ENCODE measurements around the gene ACP2. TPM values are rescaled to one million over a fixed set of nuclear protein-coding genes. Genes with fewer than 3 reads are reported as not detected.

Gene ACP2
- total RNA-seq, 2 experiments from 2014 or later: 24.5 to 26.5 TPM

GRCh38 chr11:47220401-47220821 is 28.2 kb downstream of the ACP2 start:
- H3K4me1 ChIP-seq (ENCODE audit: insufficient read depth, low read length, poor library complexity, severe bottlenecking): peaks cover 55% of the 10 kb centered on the region
- H4K20me1 ChIP-seq (ENCODE audit: insufficient read depth, low read length): no peaks in the 10 kb centered on the region
- peaks cover 5% of the 10 kb centered on the region; the same call in 1 of the 2 replicates for H3K9me3 ChIP-seq (ENCODE audit: low read length)
- ChIA-PET POLR2A (interaction anchor here (0.6 to 2.7 kb wide), 9 partner anchors 8 to 376 kb away, joined by 3 to 16 read pairs (median 3); partner anchors contain the start of gene ACP2), CTCF (ENCODE audit: unreplicated experiment) (interaction anchor here (0.5 to 1.0 kb wide), 5 partner anchors 12 to 444 kb away, joined by 3 read pairs; partner anchors contain the start of gene SPI1)
- H3K36me3 ChIP-seq (ENCODE audit: insufficient read depth, low read length): peaks cover 10% of the 10 kb centered on the region
- peak overlapping the region; percentile 5 for H3K27ac ChIP-seq (ENCODE audit: low read depth, low read length, poor library complexity, severe bottlenecking)
- peak overlapping the region; percentile 14; the same call in 1 of the 2 replicates for H2AFZ ChIP-seq (ENCODE audit: low read length)
- H3K4me3 ChIP-seq (ENCODE audit: low read depth, low read length, poor library complexity, severe bottlenecking): no peak overlapping the region
- H3K4me2 ChIP-seq (ENCODE audit: low read length): peak overlapping the region; percentile 39
- H3K79me2 ChIP-seq (ENCODE audit: insufficient read depth, low read depth, low read length): no peaks in the 10 kb centered on the region
- TF ChIP-seq EZH2phosphoT487 (IDR thresholded peaks at IDR 0.05; ENCODE audit: borderline replicate concordance, low read depth, low read length): no peak
- TF ChIP-seq, protein P1, sequence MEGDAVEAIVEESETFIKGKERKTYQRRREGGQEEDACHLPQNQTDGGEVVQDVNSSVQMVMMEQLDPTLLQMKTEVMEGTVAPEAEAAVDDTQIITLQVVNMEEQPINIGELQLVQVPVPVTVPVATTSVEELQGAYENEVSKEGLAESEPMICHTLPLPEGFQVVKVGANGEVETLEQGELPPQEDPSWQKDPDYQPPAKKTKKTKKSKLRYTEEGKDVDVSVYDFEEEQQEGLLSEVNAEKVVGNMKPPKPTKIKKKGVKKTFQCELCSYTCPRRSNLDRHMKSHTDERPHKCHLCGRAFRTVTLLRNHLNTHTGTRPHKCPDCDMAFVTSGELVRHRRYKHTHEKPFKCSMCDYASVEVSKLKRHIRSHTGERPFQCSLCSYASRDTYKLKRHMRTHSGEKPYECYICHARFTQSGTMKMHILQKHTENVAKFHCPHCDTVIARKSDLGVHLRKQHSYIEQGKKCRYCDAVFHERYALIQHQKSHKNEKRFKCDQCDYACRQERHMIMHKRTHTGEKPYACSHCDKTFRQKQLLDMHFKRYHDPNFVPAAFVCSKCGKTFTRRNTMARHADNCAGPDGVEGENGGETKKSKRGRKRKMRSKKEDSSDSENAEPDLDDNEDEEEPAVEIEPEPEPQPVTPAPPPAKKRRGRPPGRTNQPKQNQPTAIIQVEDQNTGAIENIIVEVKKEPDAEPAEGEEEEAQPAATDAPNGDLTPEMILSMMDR (conservative IDR thresholded peaks at IDR 0.05; ENCODE audit: low read length): no peak
- BruUV-seq (replicated peaks): no TSS peak
- H3K9me2 ChIP-seq (ENCODE audit: insufficient read depth, low read length): no peaks in the 10 kb centered on the region
- intact Hi-C loops (cut with micrococcal nuclease; ENCODE audit: unreplicated experiment): no loop called here
- no peak for DNase-seq (ENCODE audit: low spot score)

GRCh38 chr11:47216121-47216798 is 32.4 kb downstream of the ACP2 start:
- Histone ChIP-seq H4K20me1 (ENCODE audit: insufficient read depth, low read length) (no peaks in the 10 kb centered on the region), H3K4me1 (ENCODE audit: insufficient read depth, low read length, poor library complexity, severe bottlenecking) (peaks cover 68% of the 10 kb centered on the region), H3K36me3 (ENCODE audit: insufficient read depth, low read length) (peaks cover 5% of the 10 kb centered on the region), H3K79me2 (ENCODE audit: insufficient read depth, low read depth, low read length) (no peaks in the 10 kb centered on the region), H2AFZ (ENCODE audit: low read length) (no peak overlapping the region), H3K4me2 (ENCODE audit: low read length) (peak overlapping the region; percentile 82), H3K27ac (ENCODE audit: low read depth, low read length, poor library complexity, severe bottlenecking) (peak overlapping the region; percentile 54), H3K4me3 (ENCODE audit: low read depth, low read length, poor library complexity, severe bottlenecking) (peak overlapping the region; percentile 69), H3K9me3 (ENCODE audit: low read length) (peaks cover 5% of the 10 kb centered on the region; the same call in 1 of the 2 replicates), H3K9me2 (ENCODE audit: insufficient read depth, low read length) (no peaks in the 10 kb centered on the region)
- TF ChIP-seq, protein P1 (conservative IDR thresholded peaks at IDR 0.05; ENCODE audit: low read length): peak; percentile 70
- no peak for TF ChIP-seq EZH2phosphoT487 (IDR thresholded peaks at IDR 0.05; ENCODE audit: borderline replicate concordance, low read depth, low read length)
- intact Hi-C loops (cut with micrococcal nuclease; ENCODE audit: unreplicated experiment): loop anchor here (1.0 to 5.0 kb wide), 2 partner anchors 32 to 104 kb away; partner anchors contain the start of gene ACP2
- POLR2A ChIA-PET: interaction anchor here (0.7 to 3.6 kb wide), 4 partner anchors 32 to 785 kb away, joined by 3 to 25 read pairs (median 4); partner anchors contain the start of gene ACP2
- peak; percentile 76 for DNase-seq (ENCODE audit: low spot score)
- CTCF ChIA-PET (ENCODE audit: unreplicated experiment): interaction anchor here (0.9 to 2.4 kb wide), 3 partner anchors 32 to 196 kb away, joined by 3 to 10 read pairs (median 3); partner anchors contain the start of gene ACP2
- BruUV-seq (replicated peaks): no TSS peak

Data from OCI-LY7 (cell line).